NAMALWA (cell line): Measurements from ENCODE around the gene DEK.
"Not testable (repeated sequence)": the region's sequence is repeated elsewhere in the genome, so short reads cannot be mapped to it uniquely, and the experiment has no call there.

ENCODE experiments used
- DNase-seq: peaks from one replicate; pipeline ENCODE4 v3.0.0-alpha.2; 2015; ENCODE audit warnings: low spot score

DEK gene

DNA sequence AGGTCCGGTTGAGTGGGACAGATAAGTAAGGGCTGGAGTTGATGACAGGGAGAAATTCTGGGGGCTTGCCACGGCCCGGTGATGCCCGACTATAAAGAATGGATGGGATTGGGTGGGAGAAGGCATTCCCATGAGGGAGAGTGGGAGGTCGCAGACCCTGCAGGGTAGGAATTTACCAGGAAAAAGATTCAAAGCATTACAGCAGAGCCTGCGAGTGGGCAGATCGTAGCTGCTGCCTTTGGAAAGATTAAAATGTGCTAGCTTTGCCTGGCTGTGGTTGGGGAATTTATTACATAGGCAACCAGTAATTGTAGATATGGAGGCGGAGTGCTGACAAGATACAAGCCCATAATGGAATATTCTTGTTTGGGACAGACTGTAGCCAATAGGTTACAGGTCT, 59.6 kb downstream of the DEK start:
- DNase-seq = no peak

DNA sequence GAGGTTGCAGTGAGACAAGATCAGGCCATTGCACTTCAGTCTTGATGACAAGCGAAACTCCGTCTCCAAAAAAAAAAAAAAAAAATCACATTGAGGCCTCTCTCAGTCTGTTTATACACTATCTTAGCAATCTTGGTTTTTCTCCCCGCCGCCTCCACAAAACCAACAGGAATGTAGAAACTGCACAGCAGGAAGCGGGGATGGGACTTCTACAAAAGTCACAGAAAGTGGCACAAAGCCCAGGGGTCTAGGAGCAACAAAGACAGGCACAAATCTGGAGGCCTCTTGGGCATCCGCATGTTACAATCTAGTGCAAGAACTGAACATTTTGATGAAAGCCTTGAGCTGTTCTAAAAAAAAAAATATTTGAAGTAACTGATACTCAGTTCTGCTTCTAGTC, 60.5 kb downstream of the DEK start:
- DNase-seq = no peak

DNA sequence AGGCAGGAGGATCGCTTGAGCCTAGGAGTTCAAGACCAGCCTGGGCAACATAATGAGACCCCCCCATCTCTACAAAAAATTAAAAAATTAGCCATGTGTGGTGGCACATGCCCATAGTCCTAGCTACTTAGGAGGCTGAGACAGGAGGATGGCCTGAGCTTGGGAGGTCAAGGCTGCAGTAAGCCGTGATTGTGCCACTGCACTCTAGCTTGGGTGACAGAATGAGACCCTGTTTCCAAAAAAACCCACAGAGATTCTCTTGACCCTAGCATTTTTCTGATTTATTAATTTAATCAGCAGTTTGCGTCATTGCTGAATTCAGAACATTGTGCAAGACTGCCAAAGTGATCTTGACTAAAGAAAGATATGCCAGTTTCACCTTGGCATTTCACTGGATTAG, 72.3 kb downstream of the DEK start:
- no peak for DNase-seq

DNA sequence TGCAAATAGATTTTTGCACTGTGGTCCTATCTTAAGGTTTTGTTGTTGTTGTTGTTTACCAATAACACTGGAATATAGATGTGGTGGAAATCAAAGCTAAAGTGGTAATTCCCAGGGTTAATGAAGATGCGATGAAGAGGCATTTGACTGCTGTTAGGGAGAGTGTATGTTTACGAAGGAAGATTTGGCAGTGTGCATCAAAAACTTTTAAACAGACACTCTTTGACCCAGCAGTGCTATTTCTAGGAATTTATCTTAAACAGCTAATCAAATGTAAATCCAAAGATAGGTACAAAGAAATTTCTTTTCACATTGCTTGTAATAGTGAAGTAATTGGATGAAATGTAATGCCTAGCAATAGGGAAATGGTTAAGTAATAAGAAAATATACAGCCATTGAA, 75.1 kb downstream of the DEK start:
- DNase-seq = no peak

DNA sequence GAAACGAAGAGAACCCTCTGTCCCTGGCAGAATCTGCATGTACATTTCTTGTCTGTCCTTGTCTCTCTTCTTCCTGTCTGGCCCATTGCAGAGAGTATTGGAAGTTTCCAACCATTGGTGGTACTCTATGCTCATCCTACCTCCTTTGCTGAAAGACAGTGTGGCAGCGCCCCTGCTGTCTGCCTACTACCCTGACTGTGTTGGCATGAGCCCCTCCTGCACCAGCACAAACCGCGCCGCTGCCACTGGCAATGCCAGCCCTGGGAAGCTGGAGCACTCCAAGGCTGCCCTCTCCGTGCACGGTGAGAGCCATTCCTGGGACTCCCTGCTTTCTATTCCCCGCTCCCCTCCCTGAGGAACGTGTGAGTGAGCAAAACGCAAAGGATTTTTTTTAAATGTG, 76.6 kb downstream of the DEK start:
- DNase-seq = no peak

DNA sequence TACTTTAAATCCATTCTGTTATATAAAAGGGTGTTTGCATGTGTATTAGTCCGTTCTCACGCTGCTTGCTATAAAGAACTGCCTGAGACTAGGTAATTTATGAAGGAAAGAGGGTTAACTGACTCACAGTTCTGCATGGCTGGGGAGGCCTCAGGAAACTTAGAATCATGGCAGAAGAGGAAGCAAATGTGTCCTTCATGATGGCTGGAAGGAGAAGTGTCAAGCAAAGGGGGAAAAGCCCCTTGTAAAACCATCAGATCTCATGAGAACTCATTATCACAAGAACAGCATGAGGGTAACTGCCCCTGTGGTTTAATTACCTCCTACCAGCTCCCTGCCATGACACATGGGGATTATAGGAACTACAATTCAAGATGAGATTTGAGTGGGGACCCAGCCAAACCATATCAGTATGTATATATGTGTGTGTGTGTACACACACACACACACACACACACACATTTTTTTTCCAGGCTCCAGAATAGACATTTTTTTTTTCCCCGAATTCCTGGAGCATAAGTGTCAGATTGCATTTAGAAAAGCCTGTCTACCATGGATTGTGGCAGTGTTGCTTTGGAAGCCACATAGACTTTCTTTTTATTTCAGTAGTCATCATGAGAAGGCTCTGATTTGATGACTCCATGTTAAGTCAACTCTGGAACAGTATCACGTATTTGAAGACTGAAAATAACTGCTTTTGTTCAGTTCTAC, 77.6 kb downstream of the DEK start:
- no peak for DNase-seq

DNA sequence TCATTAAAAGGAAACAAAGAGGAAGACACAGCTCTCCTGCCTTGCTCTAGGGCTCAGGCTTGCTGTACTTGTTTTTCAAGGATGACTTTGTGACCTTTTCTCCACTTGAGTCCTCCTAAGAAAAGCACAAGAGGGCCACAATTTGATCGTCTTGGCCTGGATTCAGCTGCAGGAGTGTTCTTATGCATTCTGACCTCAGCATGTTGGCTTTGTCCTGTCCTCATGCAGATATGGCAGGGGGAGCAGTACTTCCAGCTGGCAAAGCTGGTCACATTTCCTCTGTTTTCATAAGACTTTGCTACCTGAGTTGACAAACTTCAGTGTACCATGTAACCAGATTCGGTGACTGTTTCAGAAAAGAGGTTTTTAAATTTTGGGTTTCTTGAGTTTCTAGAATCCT, 78.3 kb downstream of the DEK start:
- no peak for DNase-seq

DNA sequence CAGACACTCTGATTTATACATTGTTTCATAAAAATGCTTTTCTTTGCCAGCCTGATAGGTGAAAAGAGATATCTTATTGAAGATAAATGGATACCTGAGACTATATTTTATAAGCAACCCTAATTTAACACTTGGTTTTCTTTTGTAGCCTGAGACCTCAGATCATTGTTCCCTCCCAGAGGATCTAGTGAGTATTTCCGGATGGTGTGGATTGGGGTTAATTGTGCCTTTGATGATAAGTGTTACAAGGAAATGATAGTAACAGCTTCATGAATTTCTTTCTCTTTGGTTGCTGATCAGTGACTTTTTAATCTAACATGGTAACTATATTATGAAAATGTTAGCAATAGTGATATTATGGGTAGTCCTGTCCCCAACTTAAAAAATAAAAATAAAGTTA, 78.7 kb downstream of the DEK start:
- no peak for DNase-seq

DNA sequence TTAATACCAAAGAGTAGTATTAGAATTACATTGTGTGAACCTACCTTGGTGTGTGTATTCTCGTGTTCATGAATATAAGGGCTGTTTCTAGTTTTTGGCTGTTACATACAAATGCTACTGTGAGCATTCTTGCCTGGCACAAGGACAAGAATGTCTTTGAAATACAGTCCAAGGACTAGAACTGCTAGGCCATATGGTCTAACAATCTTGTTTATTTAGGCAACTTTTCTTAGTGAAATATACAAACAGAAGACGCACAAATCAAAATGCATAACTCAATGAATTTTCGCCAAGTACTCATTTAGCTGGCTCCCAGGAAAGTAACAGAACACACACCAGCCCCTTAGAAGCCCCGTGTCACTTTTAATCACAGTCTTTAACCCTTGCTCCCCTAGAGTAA, 80.6 kb downstream of the DEK start:
- no peak for DNase-seq

DNA sequence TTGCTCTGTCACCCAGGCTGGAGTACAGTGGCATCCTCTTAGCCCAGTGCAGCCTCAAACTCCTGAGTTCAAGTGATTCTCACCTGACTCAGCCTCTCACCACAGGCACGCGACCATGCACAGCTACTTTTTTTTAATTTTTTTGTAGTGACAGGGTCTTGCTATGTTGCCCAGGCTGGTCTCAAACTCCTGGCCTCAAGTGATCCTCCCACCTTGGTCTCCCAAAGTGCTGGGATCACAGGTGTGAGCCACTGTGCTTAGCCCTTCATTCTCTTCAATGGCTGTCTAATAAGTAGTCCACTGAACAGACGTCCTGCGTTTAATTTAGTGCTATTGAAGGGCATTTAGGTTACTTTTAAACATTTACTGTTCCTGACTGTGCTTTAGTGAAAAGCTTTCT, 81.8 kb downstream of the DEK start:
- no peak for DNase-seq

DNA sequence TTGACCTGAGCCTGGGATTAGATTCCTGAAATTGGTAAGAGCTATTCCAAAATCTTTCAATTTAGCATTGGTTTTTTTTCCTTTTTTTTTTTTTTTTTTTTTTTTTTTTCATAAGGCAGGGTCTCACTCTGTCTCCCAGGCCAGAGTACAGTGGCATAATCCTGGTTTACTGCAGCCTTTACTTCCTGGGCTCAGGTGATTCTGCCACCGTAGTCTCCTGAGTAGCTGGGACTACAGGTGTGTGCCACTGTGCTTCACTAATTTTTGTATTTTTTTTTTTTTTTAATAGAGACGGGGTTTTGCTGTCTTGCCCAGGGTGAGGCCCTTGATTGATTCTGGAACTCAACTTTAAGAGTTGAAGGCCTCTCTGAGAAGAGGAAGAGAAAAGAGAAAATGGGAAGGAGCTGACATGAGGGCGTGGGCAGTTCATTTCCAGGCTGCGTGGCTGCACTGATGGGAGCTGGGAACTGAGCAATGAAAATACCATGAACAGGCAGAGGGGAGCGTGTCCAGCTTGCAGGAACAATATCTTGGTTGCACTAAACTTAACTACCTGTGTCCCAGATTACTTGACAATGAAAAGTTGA, 84.5 kb downstream of the DEK start:
- DNase-seq = no peak

DNA sequence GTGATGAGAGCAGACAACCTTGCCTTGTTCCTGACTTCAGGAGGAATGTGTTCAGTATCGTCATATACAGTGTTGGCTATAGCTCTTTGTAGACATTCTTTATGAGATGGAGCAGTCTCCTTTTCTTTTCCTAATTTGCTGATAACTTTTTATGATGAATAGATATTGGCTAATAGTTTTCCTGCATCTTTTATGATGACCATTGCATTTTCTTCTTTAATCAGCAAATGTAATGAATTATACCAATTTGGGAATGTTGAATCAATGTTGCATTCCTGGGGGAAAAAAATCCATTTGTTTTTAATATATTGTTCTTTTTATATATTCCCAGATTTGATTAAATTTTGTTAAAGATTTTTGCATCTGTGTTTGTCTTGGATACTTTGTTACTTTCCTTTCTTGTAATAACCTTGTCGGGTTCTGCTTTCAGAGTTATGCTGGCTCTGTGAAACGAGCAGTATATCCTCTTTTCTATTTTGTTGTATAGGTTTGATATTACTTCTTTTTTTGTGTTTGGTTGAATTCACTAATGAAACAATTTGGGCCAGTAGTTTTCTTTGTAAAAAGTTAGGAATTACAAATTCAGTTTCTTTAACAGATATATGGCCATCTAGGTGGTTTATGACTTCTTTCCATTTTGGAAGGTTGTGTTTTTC, 85.2 kb downstream of the DEK start:
- no peak for DNase-seq

DNA sequence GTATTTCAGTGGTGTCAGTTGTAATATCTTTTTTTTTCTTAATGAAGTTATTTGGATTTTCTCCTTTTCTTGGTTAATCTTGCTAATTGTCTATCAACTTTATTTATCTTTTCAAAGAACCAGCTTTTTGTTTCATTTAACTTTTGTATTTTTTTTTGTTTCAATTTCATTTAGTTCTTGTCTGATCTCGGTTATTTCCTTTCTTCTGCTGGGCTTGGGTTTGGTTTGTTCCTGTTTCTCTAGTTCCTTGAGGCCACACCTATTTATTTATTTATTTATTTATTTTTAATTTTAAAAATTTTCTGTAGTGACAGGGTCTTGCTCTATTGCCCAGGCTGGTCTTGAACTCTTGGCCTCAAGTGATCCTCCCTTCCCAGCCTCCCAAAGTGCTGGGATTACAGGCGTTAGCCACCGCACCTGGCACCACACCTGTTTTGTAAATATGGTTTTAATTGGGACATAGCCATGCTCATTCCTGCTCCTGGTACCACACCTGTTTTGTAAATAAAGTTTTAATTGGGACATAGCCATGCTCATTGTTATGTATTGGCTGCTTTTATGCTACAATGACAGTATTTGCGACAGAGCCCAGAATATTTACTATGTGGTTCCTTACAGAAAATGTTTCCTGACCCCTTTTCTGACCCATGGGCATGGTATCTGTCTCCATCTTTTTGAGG, 86.9 kb downstream of the DEK start:
- DNase-seq = no peak

DNA sequence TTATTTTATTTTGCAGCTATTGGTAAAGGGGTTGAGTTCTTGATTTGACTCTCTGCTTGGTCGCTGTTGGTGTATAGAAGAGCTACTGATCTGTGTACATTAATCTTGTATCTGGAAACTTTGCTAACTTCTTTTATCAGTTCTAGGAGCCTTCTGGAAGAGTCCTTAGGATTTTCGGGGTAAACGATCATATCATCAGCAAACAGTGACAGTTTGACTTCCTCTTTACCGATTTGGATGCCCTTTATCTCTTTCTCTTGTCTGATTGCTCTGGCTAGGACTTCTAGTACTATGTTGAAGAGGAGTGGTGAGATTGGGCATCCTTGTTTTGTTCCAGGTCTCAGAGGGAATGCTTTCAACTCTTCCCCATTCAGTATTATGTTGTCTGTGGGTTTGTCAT, 88.1 kb downstream of the DEK start:
- not testable (repeated sequence) for DNase-seq
